NCI-H510A (cell line): Measurements from ENCODE around the gene ITGB4.
"Not testable (repeated sequence)": the region's sequence is repeated elsewhere in the genome, so short reads cannot be mapped to it uniquely, and the experiment has no call there.

Source experiments
- DNase-seq: peaks from one replicate; lab custom pipeline; 2025; lab: John Stamatoyannopoulos, UW

ITGB4 gene

GRCh38 chr17:75753514-75754377 lies 32.5 kb downstream of the ITGB4 start:
- DNase-seq, result peak; percentile 52

GRCh38 chr17:75754378-75755204 lies 33.3 kb downstream of the ITGB4 start:
- DNase-seq, result no peak

- no peak for DNase-seq
Measured at GRCh38 chr17:75755205-75755901, 34.1 kb downstream of the ITGB4 start.

GRCh38 chr17:75755990-75756389 lies 34.7 kb downstream of the ITGB4 start:
- no peak for DNase-seq

GRCh38 chr17:75756451-75757085 lies 35.3 kb downstream of the ITGB4 start:
- no peak for DNase-seq

- DNase-seq, result no peak
Measured at GRCh38 chr17:75757086-75757681, 35.9 kb downstream of the ITGB4 start.

GRCh38 chr17:75758131-75758905 lies 37.1 kb downstream of the ITGB4 start:
- DNase-seq, result no peak

- no peak for DNase-seq
Measured at GRCh38 chr17:75759457-75759856, 38.2 kb downstream of the ITGB4 start.

GRCh38 chr17:75759978-75760640 lies 38.9 kb downstream of the ITGB4 start:
- not testable (repeated sequence) for DNase-seq

- DNase-seq, result no peak
Measured at GRCh38 chr17:75762513-75763268, 41.4 kb downstream of the ITGB4 start.

- no peak for DNase-seq
Measured at GRCh38 chr17:75763269-75763607, 42.0 kb downstream of the ITGB4 start.

GRCh38 chr17:75763613-75764416 lies 42.6 kb downstream of the ITGB4 start:
- no peak for DNase-seq

- DNase-seq, result no peak
Measured at GRCh38 chr17:75764417-75764710, 43.1 kb downstream of the ITGB4 start.

- DNase-seq, result peak; percentile 45
Measured at GRCh38 chr17:75764711-75765421, 43.6 kb downstream of the ITGB4 start, which contains the start of gene GALK1. TSS of gene GALK1 (minus strand) at chr17:75765192. CDS start at chr17:75765136, 56 bp downstream.

- no peak for DNase-seq
Measured at GRCh38 chr17:75765981-75766380, 44.7 kb downstream of the ITGB4 start.

- no peak for DNase-seq
Measured at GRCh38 chr17:75767881-75768280, 46.6 kb downstream of the ITGB4 start.

GRCh38 chr17:75769536-75769935 lies 48.3 kb downstream of the ITGB4 start:
- no peak for DNase-seq
